Heart left ventricle (tissue), 13 donors: ENCODE results near the gene STX16.

ENCODE experiments used
- CTCF ChIP-seq, 12 donors: fragments of 200-600 bp; sonication (generic) in 4 of 12; IDR thresholded peaks; one replicate each; pipeline versions ENCODE4 v1.5.0 to v1.8.0; 2018 to 2022; ENCODE audit warnings: antibody characterized with exemption in 12 of 12, mild to moderate bottlenecking in 5 of 12
- POLR2A ChIP-seq, 2 donors: fragments of 450-650 bp; IDR thresholded peaks; one replicate each; pipeline ENCODE4 v1.6.1; 2017; ENCODE audit warnings: antibody characterized with exemption in 2 of 2, mild to moderate bottlenecking in 2 of 2, moderate library complexity in 2 of 2
- donor health status: ischemic (EF 13 %, LVEDD 7.1; RV severe dilation, severe dysfunction).
- donor health status: DM: no; HTN: yes; CAD: no.
- donor health status: DM: no; HTN: no; CAD: no.
- donor health status: ischemic (EF 25% LVEDD 6.9; RV normal size, moderate dysfunction).
- donor health status: ischemic (EF 25% LVEDD 5.7; RV mildly dilated, moderate dysfunction).
- donor health status: ischemic (EF 35%, LVEDD 5.7; RV mildly dilated, moderate dysfunction).
- donor health status: nonischemic (EF 11% LVEDD 7.7; RV severe dilation, severe dysfunction).
- donor health status: DM: yes; HTN: yes; CAD: no.
- donor health status: PGD.
- donor health status: ischemic (EF 29% LVEDD 5.4; RV normal size, mild dysfunction).
- donor health status: nonischemic (EF 23%, LVEDD 6.1; RV moderate dilation, normal function).

GRCh38 chr20:58645412-58645968 is 5.6 kb upstream of the STX16 start:
- TF ChIP-seq CTCF (IDR thresholded peaks at IDR 0.05) (no peak), POLR2A (IDR thresholded peaks at IDR 0.05) (no peak)
